ENCODE results near the gene SERINC5.

Gene SERINC5

DNA sequence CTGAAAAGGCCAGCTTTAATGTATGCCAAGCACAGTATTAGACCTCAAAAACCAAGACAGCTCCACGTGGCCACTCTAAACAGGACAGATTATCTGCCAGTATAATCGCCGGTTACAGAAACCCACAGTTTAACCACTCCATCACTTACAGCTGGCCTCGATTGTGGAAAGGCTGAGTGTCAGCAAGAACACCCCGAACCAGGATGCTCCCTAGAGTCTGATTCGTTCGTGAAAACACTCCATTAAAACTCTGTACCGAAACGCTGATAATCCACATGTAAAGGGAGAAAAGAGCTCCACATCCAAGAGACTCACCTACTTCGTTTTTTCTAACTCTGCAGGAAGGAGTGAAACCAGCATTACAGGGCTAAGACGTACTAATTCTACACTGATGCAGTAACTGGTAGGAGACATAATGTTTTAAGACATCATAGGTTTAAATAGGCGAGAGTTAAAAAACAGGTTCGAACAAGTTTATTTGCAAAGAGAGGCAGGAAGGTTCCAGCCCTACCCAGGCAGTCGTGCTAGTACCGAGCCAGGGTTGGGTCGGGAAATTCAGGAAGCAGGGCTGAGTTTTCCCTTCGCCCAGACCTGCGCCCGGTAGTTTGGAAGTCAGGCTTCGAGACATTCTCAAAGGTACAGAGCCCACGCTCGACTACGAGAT, 949 bp downstream of the SERINC5 start:
- no peak for DNase-seq (ENCODE audit: low read depth in 1 of 2, low spot score in 1 of 2)

DNA sequence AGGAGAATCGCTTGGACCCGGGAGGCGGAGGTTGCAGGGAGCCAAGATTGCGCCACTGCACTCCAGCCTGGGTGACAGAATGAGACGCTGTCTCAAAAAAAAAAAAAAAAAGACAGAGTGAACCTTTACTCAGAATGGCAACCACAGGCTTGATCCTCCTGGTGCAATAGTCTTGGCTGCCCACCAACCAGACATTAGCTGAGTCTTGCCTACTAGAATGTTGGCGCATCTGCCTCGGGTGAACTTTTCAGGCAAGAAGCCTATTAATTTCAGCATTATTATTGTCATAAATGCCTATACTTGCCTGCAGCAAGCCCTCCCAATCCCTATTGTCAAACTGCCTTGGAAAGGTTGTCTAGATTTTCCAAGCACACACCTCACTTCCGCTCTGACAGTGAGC, 4.2 kb downstream of the SERINC5 start:
- DNase-seq (ENCODE audit: low read depth in 1 of 2, low spot score in 1 of 2): no peak

DNA sequence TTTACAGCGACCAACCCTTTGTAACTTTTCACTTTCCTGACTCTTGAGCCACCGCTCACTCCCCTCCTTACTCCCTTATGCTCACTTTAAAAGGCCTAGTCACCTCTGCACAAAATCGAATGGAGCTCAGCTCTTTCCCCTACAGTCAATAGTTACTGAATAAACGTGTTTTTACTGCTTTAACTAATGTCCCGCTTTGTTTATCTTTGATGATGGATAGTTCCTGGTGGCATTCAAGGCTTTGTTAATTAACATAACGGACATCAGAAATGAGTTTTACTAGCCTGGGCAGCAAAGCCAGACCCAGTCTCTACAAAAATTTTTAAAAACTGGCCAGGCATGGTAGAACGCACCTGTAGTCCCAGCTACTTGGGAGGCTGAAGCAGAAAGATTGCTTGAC, 5.0 kb downstream of the SERINC5 start:
- no peak for DNase-seq (ENCODE audit: low read depth in 1 of 2, low spot score in 1 of 2)

- no peak for DNase-seq (ENCODE audit: low read depth in 1 of 2, low spot score in 1 of 2)
Measured at GRCh38 chr5:80249901-80250300, 5.9 kb downstream of the SERINC5 start.

DNA sequence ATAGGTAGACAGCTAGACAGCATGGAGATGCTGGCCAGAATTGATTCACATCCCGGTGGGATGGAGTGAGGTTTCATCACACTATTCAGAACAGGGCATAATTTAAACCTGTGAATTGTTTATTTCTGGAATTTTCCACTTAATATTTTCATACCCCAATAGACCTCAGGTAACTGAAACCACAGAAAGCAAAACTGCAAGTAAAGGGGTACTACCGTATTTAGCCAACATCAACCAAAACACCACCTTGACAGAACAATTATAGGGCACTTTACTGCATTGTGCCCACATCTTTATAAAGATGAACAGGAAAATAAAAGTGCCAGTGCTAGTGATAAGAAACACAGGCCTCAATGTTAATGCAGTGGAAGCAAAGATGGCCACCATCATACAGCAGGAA, 7.5 kb downstream of the SERINC5 start:
- no peak for DNase-seq (ENCODE audit: low read depth in 1 of 2, low spot score in 1 of 2)

- DNase-seq (ENCODE audit: low read depth in 1 of 2, low spot score in 1 of 2): peak in 1 of 2 donors; percentile 25
Measured at GRCh38 chr5:80246995-80247729, 8.7 kb downstream of the SERINC5 start.

- DNase-seq (ENCODE audit: low read depth in 1 of 2, low spot score in 1 of 2): no peak
Measured at GRCh38 chr5:80246001-80246758, 9.7 kb downstream of the SERINC5 start.

DNA sequence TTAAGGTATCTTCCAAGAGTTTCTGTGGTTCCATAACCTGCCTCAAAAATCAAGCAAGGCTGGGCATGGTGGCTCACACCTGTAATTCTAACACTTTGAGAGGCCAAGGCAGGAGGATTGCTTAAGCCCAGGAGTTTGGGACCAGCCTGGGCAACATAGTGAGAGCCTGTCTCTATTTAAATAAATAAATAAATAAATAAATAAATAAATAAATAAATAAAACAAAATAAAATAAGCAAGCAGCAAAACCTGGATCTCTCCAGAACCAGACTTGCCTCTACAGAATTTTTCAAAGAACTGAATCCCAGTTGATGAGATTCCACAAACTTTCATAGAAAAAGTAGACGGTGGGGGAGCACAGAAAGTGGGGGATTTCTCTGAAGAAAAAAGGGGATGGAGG, 12.3 kb downstream of the SERINC5 start:
- no peak for DNase-seq (ENCODE audit: low read depth in 1 of 2, low spot score in 1 of 2)

DNA sequence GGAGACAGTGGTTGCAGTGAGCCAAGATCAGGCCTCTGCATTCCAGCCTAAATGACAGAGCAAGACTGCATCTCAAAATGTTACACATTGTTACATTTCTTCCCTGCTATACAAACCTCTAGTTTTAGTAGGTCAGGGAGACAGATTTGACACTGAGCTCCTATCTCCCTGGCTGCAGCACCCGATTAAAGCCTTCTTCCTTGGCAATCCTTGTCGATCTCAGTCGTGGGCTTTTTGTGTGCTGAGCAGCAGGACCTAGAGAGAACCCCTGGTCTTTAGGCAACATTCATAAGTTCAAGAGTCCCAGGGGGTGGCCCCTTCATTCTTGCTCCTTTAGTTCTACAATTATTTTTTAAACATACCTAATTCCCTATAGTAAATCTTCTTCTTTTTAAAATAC, 13.0 kb downstream of the SERINC5 start:
- DNase-seq (ENCODE audit: low read depth in 1 of 2, low spot score in 1 of 2): no peak

DNA sequence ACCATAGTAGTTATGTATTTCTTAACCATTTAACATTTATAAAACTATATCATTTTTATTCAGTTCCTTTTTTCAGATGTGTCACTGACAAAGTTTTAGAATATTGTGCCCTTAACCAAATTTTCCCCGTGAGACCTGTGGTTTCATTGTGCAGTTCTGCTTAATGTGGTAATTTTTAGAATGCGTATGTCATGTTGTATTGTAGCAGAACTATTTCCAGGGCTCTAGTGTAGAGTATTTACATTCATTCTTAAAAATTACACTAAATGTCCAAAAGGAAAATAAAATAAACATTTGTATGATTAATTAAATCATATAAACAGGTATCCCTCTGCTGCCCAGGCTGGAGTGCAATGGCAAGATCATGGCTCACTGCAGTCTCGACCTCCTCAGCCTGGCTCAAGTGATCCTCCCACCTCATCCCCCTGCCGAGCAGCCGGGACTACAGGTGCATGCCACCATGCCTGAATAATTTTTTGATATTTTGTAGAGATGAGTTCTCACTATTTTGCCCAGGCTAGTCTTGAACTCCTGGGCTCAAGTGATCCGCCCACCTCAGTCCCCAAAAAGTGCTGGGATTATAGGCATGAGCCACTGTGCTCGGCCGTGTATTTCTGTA, 15.4 kb downstream of the SERINC5 start:
- no peak for DNase-seq (ENCODE audit: low read depth in 1 of 2, low spot score in 1 of 2)

- no peak for DNase-seq (ENCODE audit: low read depth in 1 of 2, low spot score in 1 of 2)
Measured at GRCh38 chr5:80239680-80240367, 16.0 kb downstream of the SERINC5 start.

DNA sequence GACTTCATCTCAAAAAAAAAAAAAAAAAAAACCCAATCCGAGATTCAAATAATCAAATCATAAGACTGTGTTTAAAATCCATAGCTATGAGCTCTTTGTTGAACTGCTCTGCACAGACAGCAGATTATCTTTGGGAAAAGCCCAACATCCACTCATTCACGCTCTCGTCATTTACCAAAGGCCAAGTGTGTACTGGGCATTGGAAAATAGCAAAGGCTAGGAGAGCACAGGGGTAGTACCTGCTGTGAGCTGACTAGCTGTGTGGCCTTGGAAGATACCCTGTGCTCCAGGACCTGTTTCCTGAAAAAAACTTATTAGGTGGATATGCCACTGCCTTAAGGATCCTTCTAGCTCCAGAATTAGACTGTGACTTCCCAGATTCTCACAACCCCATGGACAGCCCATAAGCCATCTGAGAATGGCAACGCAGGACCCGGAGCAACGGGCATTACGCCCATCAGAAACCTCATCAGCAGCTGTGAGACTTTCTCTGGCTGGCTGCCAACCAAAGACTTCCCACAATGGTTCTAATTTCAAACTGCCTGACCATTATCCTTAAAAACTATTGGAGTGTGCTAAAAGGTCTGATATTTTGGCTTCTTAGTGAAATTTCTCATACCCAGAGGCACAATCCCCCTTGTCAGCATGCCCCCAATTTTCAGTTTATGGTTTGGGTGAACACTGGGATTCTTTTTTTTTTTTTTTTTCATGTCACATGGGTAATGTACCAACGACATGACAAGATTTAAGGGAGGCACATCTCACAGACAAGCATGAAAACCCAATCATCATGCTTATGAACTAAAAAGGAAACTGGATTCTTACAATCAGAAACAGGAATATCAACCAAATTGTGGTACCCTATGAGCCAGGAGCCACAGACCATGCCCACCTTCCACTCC, 16.8 kb downstream of the SERINC5 start:
- DNase-seq (ENCODE audit: low read depth in 1 of 2, low spot score in 1 of 2): no peak

DNA sequence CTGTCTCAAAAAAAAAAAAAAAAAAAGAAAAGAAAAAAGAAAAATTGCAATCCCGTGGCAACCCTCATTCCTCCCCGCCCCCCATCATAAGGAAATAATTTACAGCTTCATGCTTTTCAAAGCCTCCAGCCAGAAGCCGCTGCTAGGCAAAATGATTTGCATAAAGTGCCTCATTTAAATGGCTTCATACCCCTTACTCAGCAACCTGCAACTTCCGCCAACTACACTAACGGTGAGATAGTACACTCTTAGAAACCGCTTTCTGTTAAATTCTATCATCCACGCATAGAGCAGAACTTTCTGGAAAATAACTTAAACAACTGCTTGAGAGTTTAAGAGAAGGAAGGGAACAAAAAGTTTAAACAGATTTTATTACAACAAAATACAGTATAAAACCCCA, 17.8 kb downstream of the SERINC5 start:
- DNase-seq (ENCODE audit: low read depth in 1 of 2, low spot score in 1 of 2): no peak

- no peak for DNase-seq (ENCODE audit: low read depth in 1 of 2, low spot score in 1 of 2)
Measured at GRCh38 chr5:80237243-80237642, 18.6 kb downstream of the SERINC5 start.

DNA sequence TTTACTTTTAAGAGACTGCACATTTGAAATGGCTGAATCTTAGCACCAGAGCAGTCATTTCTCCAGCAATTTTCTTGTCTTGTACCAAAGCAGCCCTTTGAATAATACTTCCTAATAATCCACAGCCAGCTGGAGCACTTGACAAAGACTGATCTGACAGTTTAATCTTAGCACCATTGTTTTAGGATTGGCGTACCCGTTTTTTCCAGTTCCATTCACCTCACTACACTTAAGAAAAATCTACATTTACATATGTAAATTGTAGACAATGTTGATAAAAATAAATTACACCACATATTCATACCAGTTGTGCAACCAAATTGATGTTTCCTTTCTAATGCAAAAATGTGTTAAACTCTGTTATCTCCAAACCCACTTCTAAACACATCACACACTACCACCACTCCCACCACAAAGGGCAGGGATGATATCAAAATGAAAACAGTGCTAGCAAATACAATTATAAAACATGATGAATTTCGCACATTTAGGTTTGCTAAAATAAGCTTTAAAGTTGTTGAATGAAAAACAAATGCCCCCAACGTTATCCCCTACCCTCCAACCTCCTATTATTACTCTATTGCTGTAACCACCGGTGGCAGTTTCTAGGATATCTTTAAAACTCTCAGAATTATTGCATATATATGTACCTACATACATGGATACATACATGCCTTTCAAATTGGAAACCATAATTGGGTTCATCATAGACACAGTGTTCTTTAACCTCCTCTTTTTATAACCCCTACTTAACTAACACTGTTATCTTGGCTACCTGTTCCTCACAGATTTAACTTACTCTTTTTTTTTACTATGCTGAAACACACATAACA, 21.5 kb downstream of the SERINC5 start:
- DNase-seq (ENCODE audit: low read depth in 1 of 2, low spot score in 1 of 2): no peak

DNA sequence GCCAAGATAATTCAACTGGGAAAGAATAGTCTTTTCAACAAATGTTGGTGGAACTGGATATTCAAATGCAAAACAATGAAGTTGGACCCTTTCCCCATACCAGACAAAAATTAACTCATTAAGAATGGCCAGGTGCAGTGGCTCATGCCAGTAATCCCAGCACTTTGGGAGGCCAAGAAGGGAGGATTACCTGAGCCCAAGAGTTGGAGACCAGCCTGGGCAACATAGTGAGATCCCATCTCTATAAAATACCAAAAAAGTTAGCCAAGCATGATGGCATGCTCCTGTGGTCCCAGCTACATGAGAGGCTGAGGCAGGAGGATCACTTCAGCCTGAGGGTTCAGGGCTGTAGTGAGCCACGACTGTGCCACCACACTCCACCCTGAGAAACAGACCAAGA, 24.2 kb downstream of the SERINC5 start:
- no peak for DNase-seq (ENCODE audit: low read depth in 1 of 2, low spot score in 1 of 2)

DNA sequence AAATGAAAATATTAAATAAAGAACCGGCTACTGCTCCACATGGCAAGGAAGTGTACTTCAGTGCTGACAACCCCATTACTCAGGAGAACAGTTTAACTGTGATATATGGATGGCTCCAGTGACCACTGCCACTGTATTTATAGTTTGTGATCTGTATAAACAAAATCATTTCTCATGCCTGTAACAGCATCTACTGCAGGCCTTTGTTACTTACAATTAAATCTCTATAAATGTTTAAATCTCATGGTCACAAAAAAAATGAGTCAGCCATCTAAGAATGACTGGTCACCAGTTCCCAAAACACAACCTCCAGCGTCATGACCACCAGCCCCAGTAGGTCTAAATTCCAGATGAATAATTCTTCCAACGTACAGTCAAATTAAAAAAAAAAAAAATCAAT, 24.6 kb downstream of the SERINC5 start:
- DNase-seq (ENCODE audit: low read depth in 1 of 2, low spot score in 1 of 2): no peak

DNA sequence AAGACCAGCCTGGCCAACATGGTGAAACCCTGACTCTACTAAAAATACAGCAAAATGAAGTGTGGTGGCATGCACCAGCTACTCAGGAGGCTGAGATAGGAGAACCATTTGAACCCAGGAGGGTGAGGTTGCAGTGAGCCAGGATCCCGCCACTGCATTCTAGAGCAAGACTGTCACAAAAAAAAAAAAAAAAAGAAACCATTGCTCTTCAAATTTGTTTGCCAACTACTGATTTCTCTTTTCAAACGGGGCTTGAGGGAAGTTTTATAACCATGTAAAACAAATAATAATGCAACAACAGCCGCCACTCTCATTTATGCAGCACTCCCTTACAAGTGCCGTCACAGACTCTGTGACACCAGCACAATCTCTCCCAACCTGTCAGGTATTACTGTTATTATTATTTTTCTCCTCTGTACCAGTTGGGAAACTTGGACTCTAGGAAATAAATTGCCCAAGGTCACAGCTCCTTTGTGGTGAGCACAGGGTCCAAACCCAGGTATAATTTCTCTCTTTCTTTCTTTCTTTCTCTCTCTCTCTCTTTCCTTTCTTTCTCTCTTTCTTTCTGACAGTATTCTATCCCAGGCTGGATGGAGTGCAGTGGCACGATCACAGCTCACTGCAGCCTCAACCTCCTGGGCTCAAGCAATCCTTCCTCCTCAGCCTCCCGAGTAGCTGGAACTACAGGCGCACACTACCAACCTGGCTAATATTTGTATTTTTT, 25.4 kb downstream of the SERINC5 start:
- no peak for DNase-seq (ENCODE audit: low read depth in 1 of 2, low spot score in 1 of 2)

DNA sequence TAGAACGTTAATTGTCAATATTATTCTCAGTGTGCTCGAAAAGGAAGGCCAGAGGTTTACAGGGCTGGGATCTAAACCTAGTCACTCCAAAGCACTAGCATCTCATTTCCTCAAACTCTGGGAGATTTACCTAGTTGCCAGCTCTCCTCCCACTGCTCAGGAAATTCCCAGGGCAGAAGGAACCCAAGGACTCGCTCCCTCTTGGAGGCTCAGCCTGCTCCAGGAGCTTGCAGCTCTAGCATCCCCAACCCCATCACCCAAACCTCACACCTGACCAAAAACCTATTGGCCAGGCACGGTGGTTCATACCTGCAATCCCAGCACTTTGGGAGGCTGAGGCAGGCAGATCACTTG, 26.0 kb downstream of the SERINC5 start:
- no peak for DNase-seq (ENCODE audit: low read depth in 1 of 2, low spot score in 1 of 2)
